Measurements from ENCODE around the gene SLC16A1.
"Not testable (repeated sequence)": the region's sequence is repeated elsewhere in the genome, so short reads cannot be mapped to it uniquely, and the experiment has no call there.

SLC16A1 gene

GRCh38 chr1:112923959-112924349, 32.0 kb downstream of the SLC16A1 start:
- no peak for DNase-seq (ENCODE audit: low read depth)

GRCh38 chr1:112923234-112923958, 32.6 kb downstream of the SLC16A1 start:
- no peak for DNase-seq (ENCODE audit: low read depth)

GRCh38 chr1:112911506-112912220, 44.3 kb downstream of the SLC16A1 start:
- no peak for DNase-seq (ENCODE audit: low read depth)

GRCh38 chr1:112909847-112910246, 46.1 kb downstream of the SLC16A1 start:
- no peak for DNase-seq (ENCODE audit: low read depth)

- DNase-seq (ENCODE audit: low read depth), result no peak
Measured at GRCh38 chr1:112906150-112906698, 49.8 kb downstream of the SLC16A1 start.

- no peak for DNase-seq (ENCODE audit: low read depth)
Measured at GRCh38 chr1:112905395-112906149, 50.4 kb downstream of the SLC16A1 start.

GRCh38 chr1:112904831-112905261, 51.1 kb downstream of the SLC16A1 start:
- no peak for DNase-seq (ENCODE audit: low read depth)

- peak; percentile 54 for DNase-seq (ENCODE audit: low read depth)
Measured at GRCh38 chr1:112904071-112904830, 51.7 kb downstream of the SLC16A1 start.

GRCh38 chr1:112902221-112902620, 53.8 kb downstream of the SLC16A1 start:
- no peak for DNase-seq (ENCODE audit: low read depth)

- DNase-seq (ENCODE audit: low read depth), result no peak
Measured at GRCh38 chr1:112901387-112901786, 54.6 kb downstream of the SLC16A1 start.

- no peak for DNase-seq (ENCODE audit: low read depth)
Measured at GRCh38 chr1:112896783-112897182, 59.2 kb downstream of the SLC16A1 start.

- DNase-seq (ENCODE audit: low read depth), result no peak
Measured at GRCh38 chr1:112894561-112895011, 61.4 kb downstream of the SLC16A1 start.

- DNase-seq (ENCODE audit: low read depth), result no peak
Measured at GRCh38 chr1:112894010-112894292, 62.0 kb downstream of the SLC16A1 start.

- no peak for DNase-seq (ENCODE audit: low read depth)
Measured at GRCh38 chr1:112893288-112894009, 62.5 kb downstream of the SLC16A1 start.

- not testable (repeated sequence) for DNase-seq (ENCODE audit: low read depth)
Measured at GRCh38 chr1:112889906-112890305, 66.1 kb downstream of the SLC16A1 start.

GRCh38 chr1:112889052-112889768, 66.8 kb downstream of the SLC16A1 start:
- no peak for DNase-seq (ENCODE audit: low read depth)

GRCh38 chr1:112888630-112889029, 67.4 kb downstream of the SLC16A1 start:
- DNase-seq (ENCODE audit: low read depth), result no peak

GRCh38 chr1:112887599-112888283, 68.3 kb downstream of the SLC16A1 start:
- DNase-seq (ENCODE audit: low read depth), result no peak

GRCh38 chr1:112884996-112885395, 71.0 kb downstream of the SLC16A1 start:
- not testable (repeated sequence) for DNase-seq (ENCODE audit: low read depth)

GRCh38 chr1:112882271-112882744, 73.7 kb downstream of the SLC16A1 start:
- DNase-seq (ENCODE audit: low read depth), result no peak

All from activated T-cell treated with anti-CD3 and anti-CD28 coated beads for 24 hours (primary cell).